ENCODE data around the gene CFL1. TPM values are rescaled to one million over a fixed set of nuclear protein-coding genes. Genes with fewer than 3 reads are reported as not detected.

Gene CFL1
- total and polyA plus RNA-seq, 7 donors, result 428 to 2,165 (median 506) TPM

DNA sequence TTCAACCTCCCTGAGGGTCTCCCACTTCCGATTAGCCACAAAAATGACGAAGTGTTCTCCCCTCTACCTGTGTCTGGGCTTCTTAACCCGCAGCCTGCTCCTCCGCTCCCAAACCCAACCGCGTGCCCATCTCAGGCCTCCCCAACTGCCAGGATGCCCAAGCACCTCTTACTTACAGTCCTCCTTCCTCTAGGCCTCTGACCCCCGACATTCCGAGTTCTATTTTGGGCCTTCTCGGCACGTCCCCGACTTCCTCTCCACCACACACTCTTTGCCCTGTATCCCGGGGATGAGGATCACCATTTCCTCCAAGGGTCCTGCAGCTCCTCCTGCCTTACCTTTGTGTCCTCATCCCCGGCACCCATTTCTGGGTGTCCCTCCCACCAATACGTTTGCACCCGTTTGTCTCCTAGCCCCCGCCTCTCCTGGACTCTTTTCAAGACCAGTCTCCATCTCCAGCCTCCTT, 1.9 kb upstream of the CFL1 start:
- H3K9me3 ChIP-seq, result no peaks in the 10 kb centered on the region
- DNase-seq, result no peak
- 2 to 10% methylated on average over 16 of the region's 16 CpGs for WGBS, 2 donors
- peaks cover 23 to 47% (median 44%) of the 10 kb centered on the region in 4 donors for H3K36me3 ChIP-seq
- no peaks in the 10 kb centered on the region for H3K27me3 ChIP-seq
- H3K27ac ChIP-seq, result peak overlapping the region; percentile 89 to 99 (median 95)
- peak overlapping the region; percentile 79 to 98 (median 90) for H3K4me3 ChIP-seq
- TF ChIP-seq EP300 (IDR thresholded peaks at IDR 0.05) (no peak), POLR2AphosphoS5 (IDR thresholded peaks at IDR 0.05) (no peak), POLR2A (IDR thresholded peaks at IDR 0.05) (no peak)
- TF ChIP-seq, protein P1, sequence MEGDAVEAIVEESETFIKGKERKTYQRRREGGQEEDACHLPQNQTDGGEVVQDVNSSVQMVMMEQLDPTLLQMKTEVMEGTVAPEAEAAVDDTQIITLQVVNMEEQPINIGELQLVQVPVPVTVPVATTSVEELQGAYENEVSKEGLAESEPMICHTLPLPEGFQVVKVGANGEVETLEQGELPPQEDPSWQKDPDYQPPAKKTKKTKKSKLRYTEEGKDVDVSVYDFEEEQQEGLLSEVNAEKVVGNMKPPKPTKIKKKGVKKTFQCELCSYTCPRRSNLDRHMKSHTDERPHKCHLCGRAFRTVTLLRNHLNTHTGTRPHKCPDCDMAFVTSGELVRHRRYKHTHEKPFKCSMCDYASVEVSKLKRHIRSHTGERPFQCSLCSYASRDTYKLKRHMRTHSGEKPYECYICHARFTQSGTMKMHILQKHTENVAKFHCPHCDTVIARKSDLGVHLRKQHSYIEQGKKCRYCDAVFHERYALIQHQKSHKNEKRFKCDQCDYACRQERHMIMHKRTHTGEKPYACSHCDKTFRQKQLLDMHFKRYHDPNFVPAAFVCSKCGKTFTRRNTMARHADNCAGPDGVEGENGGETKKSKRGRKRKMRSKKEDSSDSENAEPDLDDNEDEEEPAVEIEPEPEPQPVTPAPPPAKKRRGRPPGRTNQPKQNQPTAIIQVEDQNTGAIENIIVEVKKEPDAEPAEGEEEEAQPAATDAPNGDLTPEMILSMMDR (IDR thresholded peaks at IDR 0.05), result no peak
- intact Hi-C loops (cut with DNase I), result loop anchor here (5.0 kb wide), 2 partner anchors 57 to 288 kb away; partner anchors contain the start of genes C11orf68, DRAP1, FAM89B and ZNRD2
- peaks cover 0 to 60% (median 46%) of the 10 kb centered on the region in 4 donors for H3K4me1 ChIP-seq

DNA sequence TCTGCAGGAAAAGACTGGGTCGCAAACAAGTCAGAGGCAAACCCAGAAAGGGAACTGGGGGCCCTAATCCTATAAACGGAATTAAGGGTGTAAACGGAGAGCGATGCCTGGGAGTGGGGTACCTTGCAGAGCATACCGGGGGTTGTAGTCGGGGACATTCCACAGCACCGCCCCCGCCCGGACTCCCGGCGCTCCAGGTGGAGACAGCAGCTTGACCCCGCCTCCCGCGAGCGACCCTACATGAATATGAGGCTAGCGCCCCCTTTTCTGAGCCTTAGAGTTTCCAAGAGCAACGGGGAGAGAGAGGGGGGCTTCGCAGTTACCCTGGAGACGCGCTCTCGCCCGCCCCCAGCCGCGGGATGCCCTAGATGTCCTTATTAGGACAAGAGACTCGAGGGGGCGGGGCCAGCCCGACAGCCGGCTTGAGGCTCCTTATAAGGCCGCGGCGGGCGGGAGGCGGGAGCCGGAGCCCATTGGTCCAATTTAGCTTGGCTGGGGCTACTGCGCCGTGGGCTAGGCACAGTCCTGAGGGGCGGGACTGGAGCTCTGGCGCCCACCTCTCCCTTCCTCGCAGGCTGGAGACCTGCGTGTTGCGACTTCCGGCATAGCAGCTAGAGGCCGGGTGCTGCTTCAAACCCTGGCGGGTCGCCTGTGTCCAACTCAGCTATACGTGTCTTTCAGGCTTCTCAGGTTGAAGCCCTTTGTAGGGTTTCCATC, 1.3 kb upstream of the CFL1 start:
- Histone ChIP-seq H3K4me1 (peaks cover 0 to 61% (median 51%) of the 10 kb centered on the region in 4 donors), H3K9me3 (no peaks in the 10 kb centered on the region), H3K27ac (peak overlapping the region; percentile 89 to 99 (median 95)), H3K36me3 (peaks cover 22 to 47% (median 44%) of the 10 kb centered on the region in 4 donors), H3K27me3 (no peaks in the 10 kb centered on the region), H3K4me3 (peak overlapping the region; percentile 79 to 98 (median 90))
- TF ChIP-seq POLR2AphosphoS5 (IDR thresholded peaks at IDR 0.05) (peak; percentile 99), POLR2A (IDR thresholded peaks at IDR 0.05) (peak; percentile 98 to 99), EP300 (IDR thresholded peaks at IDR 0.05) (peak in 1 of 4 donors; percentile 28)
- TF ChIP-seq, protein P1 (IDR thresholded peaks at IDR 0.05), result no peak
- intact Hi-C loops (cut with DNase I), result loop anchor here (5.0 kb wide), 2 partner anchors 58 to 287 kb away; partner anchors contain the start of genes C11orf68, DRAP1, FAM89B and ZNRD2
- peak; percentile 100 for DNase-seq
- WGBS, 2 donors, result 0 to 1% methylated on average over 46 of the region's 46 CpGs

DNA sequence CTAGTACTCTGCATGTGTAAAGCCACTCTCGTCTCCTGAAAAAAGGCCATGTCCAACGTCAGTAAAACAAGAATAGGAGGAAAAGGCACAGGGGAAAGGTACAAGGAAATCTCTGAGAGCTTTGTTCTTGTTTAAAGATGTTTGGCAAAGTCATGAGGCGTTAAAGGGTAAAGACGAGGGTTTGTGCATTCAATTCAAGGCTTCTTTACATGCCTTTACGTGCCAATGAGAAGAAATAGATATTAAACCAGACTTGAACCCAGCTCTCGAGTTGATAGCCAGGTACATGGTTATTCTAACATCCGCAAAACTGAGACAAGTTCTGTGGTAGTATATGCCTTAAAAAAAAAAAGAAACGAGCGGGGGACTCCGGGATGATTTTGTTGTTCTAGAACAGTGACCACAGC, 704 bp upstream of the CFL1 start:
- H3K4me3 ChIP-seq, result peak overlapping the region; percentile 79 to 98 (median 90)
- 0 to 1% methylated on average over 10 of the region's 10 CpGs for WGBS, 2 donors
- intact Hi-C loops (cut with DNase I), result loop anchor here (1.0 to 5.0 kb wide), 3 partner anchors 30 to 286 kb away; partner anchors contain the start of genes C11orf68, DRAP1, FAM89B and FIBP
- no peaks in the 10 kb centered on the region for H3K9me3 ChIP-seq
- peaks cover 22 to 47% (median 44%) of the 10 kb centered on the region in 4 donors for H3K36me3 ChIP-seq
- TF ChIP-seq, protein P1 (IDR thresholded peaks at IDR 0.05), result no peak
- TF ChIP-seq POLR2A (IDR thresholded peaks at IDR 0.05) (no peak), POLR2AphosphoS5 (IDR thresholded peaks at IDR 0.05) (no peak), EP300 (IDR thresholded peaks at IDR 0.05) (no peak)
- H3K27me3 ChIP-seq, result no peaks in the 10 kb centered on the region
- H3K4me1 ChIP-seq, result peaks cover 0 to 67% (median 55%) of the 10 kb centered on the region in 4 donors
- DNase-seq, result no peak
- peak overlapping the region; percentile 89 to 99 (median 95) for H3K27ac ChIP-seq

- no peak for DNase-seq
- Histone ChIP-seq H3K27me3 (no peaks in the 10 kb centered on the region), H3K27ac (peak overlapping the region; percentile 89 to 99 (median 95)), H3K9me3 (no peaks in the 10 kb centered on the region), H3K36me3 (peaks cover 30 to 46% (median 44%) of the 10 kb centered on the region in 4 donors), H3K4me1 (peaks cover 0 to 70% (median 57%) of the 10 kb centered on the region in 4 donors), H3K4me3 (peak overlapping the region; percentile 79 to 99 (median 98))
- 0 to 1% methylated on average over 49 of the region's 49 CpGs for WGBS, 2 donors
- intact Hi-C loops (cut with DNase I), result loop anchor here (5.0 kb wide), 2 partner anchors 60 to 285 kb away; partner anchors contain the start of genes C11orf68, DRAP1, FAM89B and ZNRD2
- no peak for TF ChIP-seq POLR2A (IDR thresholded peaks at IDR 0.05)
- TF ChIP-seq, protein P1 (IDR thresholded peaks at IDR 0.05), result no peak
These were observed 504 bp downstream of the CFL1 start for GRCh38 chr11:65857500-65857852.

All from sigmoid colon (tissue), 7 donors.